GM04504 (cell line): ENCODE results near the gene DNAAF5.

ENCODE experiments used
- DNase-seq: peaks from one replicate; pipeline ENCODE4 v3.0.0-alpha.2; 2012; ENCODE audit warnings: low read depth

DNAAF5 gene

GRCh38 chr7:768881-769504, 42.5 kb downstream of the DNAAF5 start:
- DNase-seq: no peak

GRCh38 chr7:770336-770735, 43.8 kb downstream of the DNAAF5 start:
- no peak for DNase-seq

GRCh38 chr7:770741-771166, 44.3 kb downstream of the DNAAF5 start:
- DNase-seq: no peak

GRCh38 chr7:771234-772004, 44.9 kb downstream of the DNAAF5 start:
- peak; percentile 6 for DNase-seq

GRCh38 chr7:772005-772294, 45.5 kb downstream of the DNAAF5 start:
- no peak for DNase-seq

- no peak for DNase-seq
Measured at GRCh38 chr7:772392-772791, 45.9 kb downstream of the DNAAF5 start.

- DNase-seq: no peak
Measured at GRCh38 chr7:772861-773621, 46.5 kb downstream of the DNAAF5 start.

- no peak for DNase-seq
Measured at GRCh38 chr7:773622-773915, 47.1 kb downstream of the DNAAF5 start.

- DNase-seq: no peak
Measured at GRCh38 chr7:774161-775109, 47.9 kb downstream of the DNAAF5 start.

- DNase-seq: no peak
Measured at GRCh38 chr7:776381-776780, 49.9 kb downstream of the DNAAF5 start.

GRCh38 chr7:776992-777727, 50.7 kb downstream of the DNAAF5 start:
- no peak for DNase-seq

GRCh38 chr7:777728-778078, 51.2 kb downstream of the DNAAF5 start:
- no peak for DNase-seq

GRCh38 chr7:778271-778967, 51.9 kb downstream of the DNAAF5 start:
- no peak for DNase-seq

GRCh38 chr7:778968-779451, 52.5 kb downstream of the DNAAF5 start:
- no peak for DNase-seq

GRCh38 chr7:779480-779879, 53.0 kb downstream of the DNAAF5 start:
- DNase-seq: no peak

- no peak for DNase-seq
Measured at GRCh38 chr7:780081-780480, 53.6 kb downstream of the DNAAF5 start.

- DNase-seq: no peak
Measured at GRCh38 chr7:780516-780915, 54.0 kb downstream of the DNAAF5 start.

GRCh38 chr7:781186-781849, 54.8 kb downstream of the DNAAF5 start:
- DNase-seq: no peak

GRCh38 chr7:781936-782529, 55.5 kb downstream of the DNAAF5 start:
- DNase-seq: no peak
